Measurements from ENCODE around the gene MYBPH.

MYBPH gene, protein sequence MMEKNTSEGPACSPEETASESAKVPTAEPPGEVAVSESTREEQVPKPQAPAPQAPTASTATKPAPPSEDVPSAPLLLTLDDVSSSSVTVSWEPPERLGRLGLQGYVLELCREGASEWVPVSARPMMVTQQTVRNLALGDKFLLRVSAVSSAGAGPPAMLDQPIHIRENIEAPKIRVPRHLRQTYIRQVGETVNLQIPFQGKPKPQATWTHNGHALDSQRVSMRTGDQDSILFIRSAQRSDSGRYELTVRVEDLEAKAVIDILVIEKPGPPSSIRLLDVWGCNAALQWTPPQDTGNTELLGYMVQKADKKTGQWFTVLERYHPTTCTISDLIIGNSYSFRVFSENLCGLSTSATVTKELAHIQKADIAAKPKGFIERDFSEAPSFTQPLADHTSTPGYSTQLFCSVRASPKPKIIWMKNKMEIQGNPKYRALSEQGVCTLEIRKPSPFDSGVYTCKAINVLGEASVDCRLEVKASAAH

GRCh38 chr1:203175237-203175826 lies at the start of gene MYBPH:
Gene MYBPH (minus strand): TSS chr1:203175826. CDS start chr1:203175755, 71 bp downstream.
- DNase-seq = no peak

- DNase-seq = no peak
These were observed 49.4 kb upstream of the MYBPH start for GRCh38 chr1:203225071-203225470.

- DNase-seq = no peak
These were observed 47.6 kb upstream of the MYBPH start for GRCh38 chr1:203223012-203223775.

- DNase-seq = no peak
These were observed 44.3 kb upstream of the MYBPH start for GRCh38 chr1:203219934-203220333.

DNA sequence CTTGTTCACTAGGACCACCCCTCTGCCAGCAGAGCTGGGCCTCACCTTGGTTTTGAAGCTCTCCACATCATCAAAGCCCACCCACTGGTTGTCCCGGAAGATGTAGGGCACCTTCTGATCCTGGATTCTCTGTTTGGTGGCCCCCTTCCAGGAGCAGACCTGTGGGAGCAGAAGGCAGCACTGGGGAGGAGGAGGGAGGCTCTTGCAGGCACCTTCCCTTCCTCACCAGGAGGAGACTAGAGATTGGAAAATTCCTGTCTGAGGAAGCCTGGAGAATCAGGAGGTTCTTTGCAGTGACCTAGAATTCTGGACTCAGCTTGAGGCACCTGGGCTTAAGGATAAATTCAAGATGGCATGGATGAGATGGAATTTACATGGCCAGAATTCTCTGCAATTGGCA lies 43.5 kb upstream of the MYBPH start:
- DNase-seq = no peak

GRCh38 chr1:203217668-203218067 lies 42.0 kb upstream of the MYBPH start:
- DNase-seq = no peak

GRCh38 chr1:203217139-203217655 lies 41.6 kb upstream of the MYBPH start:
- no peak for DNase-seq

DNA sequence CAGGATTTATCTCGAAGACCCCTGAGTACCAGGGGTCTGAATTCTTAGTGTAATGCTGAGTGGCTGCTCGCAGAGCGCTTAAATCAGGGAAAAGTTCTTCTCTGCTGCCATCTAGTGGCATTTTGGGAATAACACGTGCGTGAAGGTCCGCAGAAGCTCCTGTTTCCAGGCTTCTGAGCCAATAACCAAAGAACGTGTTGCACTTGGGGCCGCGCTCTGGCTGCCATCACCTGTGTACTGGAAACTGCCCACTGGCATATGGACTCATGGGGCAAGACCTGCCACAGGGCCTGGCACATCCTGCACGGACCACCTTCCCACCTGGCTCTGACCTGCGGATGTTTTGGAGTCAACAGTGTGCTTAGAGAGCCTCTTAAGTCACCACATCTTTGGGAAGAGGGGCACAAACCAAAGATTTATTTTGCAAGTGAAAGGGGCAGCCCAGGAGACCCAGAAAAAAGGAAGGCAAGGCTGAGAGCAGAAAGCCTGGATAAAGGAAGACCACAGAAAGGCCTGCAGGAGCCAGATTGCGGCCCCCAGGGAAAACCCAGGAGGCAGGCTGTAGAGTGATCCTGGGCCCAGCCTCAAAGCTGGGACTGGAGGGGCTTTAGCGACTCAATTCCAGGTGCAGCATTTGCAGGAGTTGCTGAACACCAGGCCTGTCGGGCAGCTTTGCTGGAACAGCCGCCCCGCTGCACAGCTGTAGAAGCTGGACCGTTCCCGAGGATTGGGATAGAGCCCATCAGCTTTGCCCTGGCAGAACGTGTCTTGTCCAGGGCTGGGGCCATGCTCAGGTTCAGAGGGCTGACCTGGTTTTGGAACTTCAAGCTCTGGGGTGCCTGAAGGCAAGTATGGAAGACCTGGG lies 40.9 kb upstream of the MYBPH start:
- peak; percentile 44 for DNase-seq

GRCh38 chr1:203215573-203215972 lies 39.9 kb upstream of the MYBPH start:
- DNase-seq = no peak

GRCh38 chr1:203214871-203215270 lies 39.2 kb upstream of the MYBPH start:
- no peak for DNase-seq

GRCh38 chr1:203213126-203213525 lies 37.5 kb upstream of the MYBPH start:
- no peak for DNase-seq

DNA sequence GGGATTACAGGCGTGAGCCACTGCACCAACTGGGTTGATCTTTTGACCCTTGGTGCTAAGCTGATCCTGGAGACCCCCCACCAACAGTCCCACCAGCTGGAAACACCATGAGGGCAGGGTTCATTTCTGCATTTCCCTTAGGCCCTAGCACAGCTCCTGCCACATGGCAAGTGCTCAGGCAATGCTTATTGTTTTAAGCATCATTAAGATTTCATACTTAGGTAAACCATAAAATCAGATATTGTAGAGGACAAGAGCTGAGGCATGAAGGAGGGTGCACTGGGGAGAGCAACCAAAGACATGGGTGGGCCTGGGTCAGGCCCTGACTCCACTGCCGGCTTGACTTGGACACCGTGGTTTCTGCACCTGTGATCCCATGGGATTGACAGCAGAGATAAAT lies 36.2 kb upstream of the MYBPH start:
- DNase-seq = no peak

DNA sequence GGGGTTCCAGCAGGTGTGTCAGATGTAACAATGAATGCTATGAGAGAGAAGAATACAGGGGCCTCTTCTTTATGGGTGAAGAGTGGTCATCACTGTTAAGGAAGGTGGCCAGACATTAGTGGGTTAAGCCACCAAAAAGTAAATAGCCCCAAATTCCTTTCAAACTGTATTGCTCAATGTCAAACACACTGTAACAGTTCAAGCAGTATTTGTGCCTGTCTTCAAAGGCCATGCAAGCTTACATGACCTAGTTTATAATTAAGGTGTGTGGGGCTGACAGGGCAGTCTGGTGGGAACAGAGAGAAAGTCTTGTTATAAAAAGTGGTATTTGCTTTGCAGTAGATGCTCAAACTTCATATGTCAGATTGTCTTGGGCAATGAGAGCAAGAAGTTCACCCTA lies 35.4 kb upstream of the MYBPH start:
- DNase-seq = no peak

DNA sequence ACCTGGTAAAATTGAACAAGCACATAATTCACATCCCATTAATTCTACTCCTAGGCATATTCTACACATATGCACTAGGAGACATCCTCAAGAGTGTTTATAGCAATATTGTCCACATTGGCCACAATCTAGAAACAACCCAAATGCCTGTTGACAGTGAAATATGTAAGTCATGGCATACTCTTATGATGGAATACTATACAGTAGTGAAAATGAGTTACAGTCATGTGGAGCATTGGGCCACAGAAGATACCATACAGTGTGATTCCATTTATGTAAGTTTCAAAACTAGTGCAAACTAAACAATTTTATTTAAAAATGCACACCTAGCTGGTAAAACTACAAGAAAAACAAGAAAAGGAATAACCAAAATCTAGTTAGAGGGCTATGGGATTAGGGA lies 34.7 kb upstream of the MYBPH start:
- no peak for DNase-seq

- no peak for DNase-seq
These were observed 32.6 kb upstream of the MYBPH start for GRCh38 chr1:203208181-203208580.

DNA sequence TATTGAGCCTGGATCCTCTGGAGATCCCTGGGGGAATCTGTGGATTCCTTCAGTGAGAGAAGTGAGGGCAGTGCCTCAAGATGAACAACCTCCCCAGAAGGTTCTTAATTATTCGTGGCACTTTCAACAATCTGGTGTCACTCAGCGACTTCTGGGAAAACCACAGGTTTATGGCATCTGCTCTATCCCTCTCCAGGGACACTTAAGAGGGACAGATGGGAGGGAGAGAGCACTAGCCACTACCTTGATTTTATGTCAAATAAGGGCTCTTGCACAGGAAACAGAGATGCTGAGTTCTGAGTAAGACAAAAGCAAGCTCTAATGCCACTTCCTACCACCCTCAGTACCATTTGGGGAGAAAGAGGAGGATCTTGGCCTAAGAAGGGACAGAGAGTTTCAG lies 32.1 kb upstream of the MYBPH start:
- no peak for DNase-seq

DNA sequence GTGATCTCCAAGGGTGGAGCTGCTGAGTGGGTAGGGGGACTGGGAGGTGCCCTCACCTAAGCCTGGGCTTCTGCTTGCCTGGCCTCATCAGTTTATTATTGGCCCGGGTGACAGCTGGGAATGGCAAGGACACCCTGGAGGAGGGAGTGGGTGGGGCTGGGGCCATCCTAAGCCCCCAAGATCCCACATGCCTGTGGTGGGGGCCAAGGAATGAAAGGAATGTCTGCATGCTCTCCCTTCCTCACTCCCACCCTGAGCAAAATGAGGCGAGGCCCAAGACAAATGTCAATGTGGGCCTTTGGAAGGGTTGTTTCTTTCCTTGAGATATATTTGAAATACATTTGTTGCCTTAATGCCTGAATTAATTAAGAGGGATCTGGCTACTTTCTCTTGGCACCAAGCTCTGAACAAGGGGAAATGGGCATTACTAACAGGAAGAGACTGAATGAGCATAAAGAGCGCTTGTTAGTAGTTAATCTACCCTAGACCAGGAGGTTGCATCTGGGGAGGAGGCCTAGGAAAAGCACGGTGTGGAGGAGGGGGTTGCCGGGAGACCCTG lies 30.6 kb upstream of the MYBPH start:
- no peak for DNase-seq

GRCh38 chr1:203204756-203205155 lies 29.1 kb upstream of the MYBPH start:
- DNase-seq = no peak

- no peak for DNase-seq
These were observed 27.0 kb upstream of the MYBPH start for GRCh38 chr1:203202431-203203245.

- no peak for DNase-seq
These were observed 26.0 kb upstream of the MYBPH start for GRCh38 chr1:203201516-203202205.

- DNase-seq = no peak
These were observed 25.3 kb upstream of the MYBPH start for GRCh38 chr1:203200916-203201315.

Measured in activated naive CD4-positive, alpha-beta T cell treated with Interleukin-2 at 50 U/mL for 16 hours (primary cell).